ENCODE measurements around the gene NUP93.

NUP93 gene

GRCh38 chr16:56743840-56744239, 13.9 kb downstream of the NUP93 start:
- DNase-seq (ENCODE audit: low spot score) = no peak

GRCh38 chr16:56744996-56745640, 15.2 kb downstream of the NUP93 start:
- DNase-seq (ENCODE audit: low spot score) = no peak

GRCh38 chr16:56747486-56748045, 17.6 kb downstream of the NUP93 start:
- no peak for DNase-seq (ENCODE audit: low spot score)

- DNase-seq (ENCODE audit: low spot score) = no peak
These were observed 18.3 kb downstream of the NUP93 start for GRCh38 chr16:56748191-56748590.

- no peak for DNase-seq (ENCODE audit: low spot score)
These were observed 18.9 kb downstream of the NUP93 start for GRCh38 chr16:56748826-56749225.

GRCh38 chr16:56749672-56750491, 20.0 kb downstream of the NUP93 start:
- no peak for DNase-seq (ENCODE audit: low spot score)

GRCh38 chr16:56753410-56753809, 23.5 kb downstream of the NUP93 start:
- DNase-seq (ENCODE audit: low spot score) = no peak

- DNase-seq (ENCODE audit: low spot score) = no peak
These were observed 25.1 kb downstream of the NUP93 start for GRCh38 chr16:56755038-56755437.

GRCh38 chr16:56758432-56758831, 28.5 kb downstream of the NUP93 start:
- no peak for DNase-seq (ENCODE audit: low spot score)

- no peak for DNase-seq (ENCODE audit: low spot score)
These were observed 29.0 kb downstream of the NUP93 start for GRCh38 chr16:56758930-56759329.

GRCh38 chr16:56763291-56763916, 33.5 kb downstream of the NUP93 start:
- no peak for DNase-seq (ENCODE audit: low spot score)

GRCh38 chr16:56764835-56765234, 34.9 kb downstream of the NUP93 start:
- DNase-seq (ENCODE audit: low spot score) = no peak

GRCh38 chr16:56765949-56766348, 36.0 kb downstream of the NUP93 start:
- DNase-seq (ENCODE audit: low spot score) = no peak

GRCh38 chr16:56767024-56767423, 37.1 kb downstream of the NUP93 start:
- DNase-seq (ENCODE audit: low spot score) = no peak

- no peak for DNase-seq (ENCODE audit: low spot score)
These were observed 39.7 kb downstream of the NUP93 start for GRCh38 chr16:56769677-56770076.

- DNase-seq (ENCODE audit: low spot score) = no peak
These were observed 41.8 kb downstream of the NUP93 start for GRCh38 chr16:56771558-56772279.

- DNase-seq (ENCODE audit: low spot score) = no peak
These were observed 43.6 kb downstream of the NUP93 start for GRCh38 chr16:56773532-56773931.

- no peak for DNase-seq (ENCODE audit: low spot score)
These were observed 44.2 kb downstream of the NUP93 start for GRCh38 chr16:56774016-56774680.

- DNase-seq (ENCODE audit: low spot score) = no peak
These were observed 45.2 kb downstream of the NUP93 start for GRCh38 chr16:56775162-56775561.

GRCh38 chr16:56776562-56776961, 46.6 kb downstream of the NUP93 start:
- no peak for DNase-seq (ENCODE audit: low spot score)

- DNase-seq (ENCODE audit: low spot score) = no peak
These were observed 47.1 kb downstream of the NUP93 start for GRCh38 chr16:56777001-56777400.

GRCh38 chr16:56777482-56777881, 47.6 kb downstream of the NUP93 start:
- no peak for DNase-seq (ENCODE audit: low spot score)

Measured in activated CD4-positive, alpha-beta T cell treated with anti-CD3 and anti-CD28 coated beads, Interleukin-2, Interleukin-4, amounts not matched to agents 100 ng/mL and 50 ng/mL, durations not matched to agents 16 hours and 8 hours (primary cell).